Anterior cingulate cortex (tissue), 58 donors: ENCODE measurements around the gene EEFSEC.

Experiments used
- DNase-seq, 58 donors: peaks; one replicate each; lab custom pipeline; 2025; lab: John Stamatoyannopoulos, UW

EEFSEC gene

DNA sequence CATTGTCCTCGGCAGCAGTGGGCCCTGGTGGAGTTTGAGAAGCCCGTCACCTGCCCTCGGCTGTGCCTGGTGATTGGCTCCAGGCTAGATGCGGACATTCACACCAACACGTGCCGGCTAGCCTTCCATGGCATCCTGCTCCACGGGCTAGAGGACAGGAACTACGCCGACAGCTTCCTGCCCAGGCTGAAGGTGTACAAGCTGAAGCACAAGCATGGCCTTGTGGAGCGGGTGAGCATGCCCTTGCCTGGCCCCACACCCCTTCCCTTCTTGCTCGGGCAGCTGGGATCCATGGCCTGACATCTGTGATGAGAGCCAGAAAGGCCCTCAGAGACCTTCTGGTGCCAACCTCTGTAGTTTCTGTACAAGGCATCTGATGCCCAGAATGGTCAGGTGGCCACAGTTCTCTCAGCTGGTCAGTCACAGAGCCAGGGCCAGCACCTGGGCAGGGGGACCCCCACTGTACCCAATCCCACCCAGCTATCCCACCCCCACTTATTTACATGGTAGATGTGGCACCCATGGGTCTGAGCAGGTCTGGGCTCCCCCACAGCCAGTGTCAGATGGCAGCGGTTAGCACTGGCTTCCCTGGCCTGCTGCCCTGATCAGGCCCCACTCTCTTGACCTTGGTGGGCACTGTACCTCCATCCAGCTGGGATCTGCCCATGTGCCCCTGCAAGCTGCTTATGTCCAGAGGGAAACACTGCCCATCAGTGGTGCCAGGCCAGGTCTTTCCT lies 188.5 kb downstream of the EEFSEC start:
- no peak for DNase-seq

DNA sequence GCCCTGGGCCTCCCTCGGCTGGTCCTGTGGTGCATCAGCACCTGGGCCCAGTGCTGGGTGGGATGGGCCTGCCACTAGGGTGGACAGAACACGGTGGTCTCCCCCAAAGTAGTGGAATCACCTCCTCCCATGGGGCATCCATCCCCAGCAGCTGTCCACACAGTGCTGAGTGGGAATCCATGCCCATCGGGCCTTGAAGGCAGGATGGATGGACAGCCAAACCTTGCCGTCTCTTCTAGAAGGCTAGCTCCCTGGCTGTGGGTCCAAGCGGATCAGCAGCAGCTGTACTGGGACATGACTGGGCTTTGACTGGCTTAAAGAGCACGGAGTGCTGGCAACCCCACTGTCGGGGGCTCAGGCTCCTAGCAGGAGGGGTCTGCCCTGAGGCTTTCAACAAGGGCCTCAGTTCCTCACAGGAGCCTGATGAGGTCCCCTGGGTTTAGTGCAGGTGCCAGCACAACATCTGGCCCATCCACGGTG lies 189.5 kb downstream of the EEFSEC start:
- no peak for DNase-seq

DNA sequence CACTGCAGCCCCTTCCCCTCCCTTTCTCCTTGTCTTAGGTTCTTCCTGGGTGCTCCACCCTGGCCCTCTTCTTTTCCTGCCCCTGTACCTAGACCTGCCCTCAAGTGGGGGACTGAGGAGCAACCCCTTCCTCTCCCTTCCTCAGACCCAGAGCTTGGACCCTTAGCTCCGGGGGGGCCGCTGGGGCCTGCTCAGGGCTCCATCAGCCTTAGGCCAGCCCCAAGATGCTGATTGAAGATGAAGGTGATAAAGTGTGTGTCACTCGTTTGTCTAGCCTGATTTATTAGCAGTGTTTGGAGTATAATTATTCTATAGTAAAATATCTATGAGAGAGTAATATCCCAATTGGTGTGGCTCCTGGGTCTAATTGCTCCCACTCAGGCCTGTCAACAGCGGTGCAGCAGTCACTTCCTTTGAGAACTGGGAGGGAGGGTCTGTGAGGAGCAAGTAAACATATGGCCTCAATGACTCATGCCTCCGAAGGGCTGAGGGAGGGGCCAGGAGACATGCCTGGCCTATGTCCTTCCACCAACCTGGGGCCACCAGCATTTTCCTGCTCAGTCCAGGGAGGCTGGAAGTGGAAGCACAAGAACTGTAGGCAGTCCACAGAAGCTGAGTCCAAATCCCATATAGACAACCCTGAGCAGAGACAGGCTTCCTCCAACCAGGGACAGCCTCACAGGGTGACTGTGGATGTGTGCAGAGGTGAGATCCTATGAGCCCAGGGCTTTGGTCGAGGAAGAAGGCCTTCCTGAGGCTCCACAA lies 190.2 kb downstream of the EEFSEC start:
- no peak for DNase-seq

DNA sequence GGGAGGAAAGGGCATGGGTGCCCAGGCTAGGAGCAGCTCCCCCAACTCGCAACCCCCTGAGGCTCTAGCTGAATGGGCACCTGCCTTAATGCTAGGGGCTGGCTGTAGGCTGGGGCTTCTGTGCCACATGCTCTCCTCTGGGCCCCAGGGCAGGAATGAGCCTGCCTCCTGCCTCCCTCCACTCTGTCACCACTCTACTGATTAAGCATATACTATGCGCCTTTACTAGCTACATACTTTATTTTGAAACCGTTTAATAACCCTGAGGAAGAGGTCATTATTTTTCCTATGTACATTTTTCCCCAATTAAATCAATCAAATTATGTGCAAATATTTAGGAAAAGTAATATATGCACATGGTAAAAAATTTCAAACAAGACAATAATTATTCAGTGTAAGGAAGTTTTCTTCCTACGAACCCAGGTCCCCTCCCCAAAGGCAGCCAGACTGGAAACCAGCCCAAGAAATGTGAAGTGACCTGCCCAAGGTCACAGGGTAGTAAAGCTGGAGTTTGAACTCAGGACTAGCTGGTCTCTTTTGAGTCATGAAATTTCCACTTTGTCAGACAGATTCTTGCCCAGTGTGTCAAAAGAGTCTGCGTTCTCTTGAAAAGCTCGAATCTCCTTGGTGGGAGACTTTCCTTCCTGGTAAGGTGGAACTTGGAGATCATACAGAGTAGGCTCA lies 190.9 kb downstream of the EEFSEC start:
- no peak for DNase-seq

DNA sequence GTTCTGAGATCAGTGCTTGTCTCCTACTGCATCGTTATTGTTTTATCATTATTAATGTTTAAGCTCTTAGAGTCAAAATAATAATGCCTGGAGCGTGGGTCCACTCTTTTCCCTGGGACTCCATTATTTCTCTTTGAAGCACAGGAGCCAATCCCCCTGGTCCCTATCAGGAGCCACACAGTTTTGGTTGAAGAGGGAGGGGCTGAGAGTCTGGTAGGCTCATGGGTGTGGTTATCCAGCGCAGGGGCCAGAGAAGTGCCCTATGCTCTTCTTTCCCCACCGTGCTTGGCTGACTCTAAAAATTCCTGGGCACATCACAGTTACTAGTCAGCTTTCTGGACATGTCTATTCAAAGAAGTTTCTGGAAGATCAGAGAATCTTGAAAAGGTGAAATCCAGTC lies 191.9 kb downstream of the EEFSEC start:
- DNase-seq, result no peak

DNA sequence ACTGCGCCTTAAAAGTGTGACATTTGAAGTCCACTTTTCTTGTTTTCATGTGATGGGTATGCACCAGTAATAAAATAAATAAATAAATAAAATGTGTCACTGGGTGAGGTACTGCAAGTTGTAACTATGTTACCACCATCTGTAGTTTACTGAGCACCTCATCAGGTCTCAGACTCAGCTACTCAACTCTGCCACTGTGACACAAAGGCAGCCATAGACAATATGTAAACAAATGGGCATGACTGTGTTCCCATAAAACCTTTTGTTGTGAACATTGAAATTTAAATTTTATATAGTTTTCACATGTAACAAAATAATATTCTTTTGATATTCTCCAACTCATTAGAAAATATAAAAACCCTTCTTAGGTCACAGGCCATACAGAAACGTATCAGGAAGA lies 193.3 kb downstream of the EEFSEC start:
- DNase-seq, result no peak

DNA sequence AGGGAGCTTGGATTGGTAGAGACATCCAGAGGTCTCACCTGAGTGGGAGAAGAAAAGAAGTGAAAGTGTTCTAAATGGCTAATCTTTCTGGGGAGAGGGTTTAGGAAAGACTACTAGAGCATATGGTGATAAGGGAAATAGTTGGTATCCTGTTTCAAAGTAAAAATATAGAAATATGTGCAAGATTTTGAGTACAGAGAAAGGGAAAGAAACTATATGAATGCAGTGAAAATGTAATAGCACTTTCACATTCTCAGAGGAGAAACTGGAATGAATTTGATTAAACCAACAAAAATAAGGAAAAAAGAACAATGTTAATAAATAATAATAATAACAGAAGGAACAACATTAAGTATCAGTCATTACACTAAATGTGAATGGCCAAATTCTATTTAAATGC lies 194.0 kb downstream of the EEFSEC start:
- no peak for DNase-seq

DNA sequence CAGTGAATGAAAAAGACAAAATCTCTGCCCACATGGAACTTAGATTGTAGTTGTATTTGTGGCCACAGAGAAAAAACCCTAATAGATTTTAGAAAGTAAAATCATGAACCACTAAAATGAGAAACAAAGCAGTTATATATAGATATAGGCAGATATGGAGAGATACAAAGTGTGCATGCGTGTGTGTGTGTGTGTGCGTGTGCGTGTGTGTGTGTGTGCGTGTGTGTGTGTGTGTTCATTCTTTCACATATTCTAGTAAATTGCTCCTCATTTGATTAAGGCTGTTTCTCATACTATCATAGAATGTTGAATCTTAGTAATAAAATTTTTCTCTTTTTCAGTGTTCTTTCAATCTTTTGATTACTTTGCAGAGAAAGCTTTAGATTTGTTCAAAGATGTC lies 194.8 kb downstream of the EEFSEC start:
- no peak for DNase-seq

DNA sequence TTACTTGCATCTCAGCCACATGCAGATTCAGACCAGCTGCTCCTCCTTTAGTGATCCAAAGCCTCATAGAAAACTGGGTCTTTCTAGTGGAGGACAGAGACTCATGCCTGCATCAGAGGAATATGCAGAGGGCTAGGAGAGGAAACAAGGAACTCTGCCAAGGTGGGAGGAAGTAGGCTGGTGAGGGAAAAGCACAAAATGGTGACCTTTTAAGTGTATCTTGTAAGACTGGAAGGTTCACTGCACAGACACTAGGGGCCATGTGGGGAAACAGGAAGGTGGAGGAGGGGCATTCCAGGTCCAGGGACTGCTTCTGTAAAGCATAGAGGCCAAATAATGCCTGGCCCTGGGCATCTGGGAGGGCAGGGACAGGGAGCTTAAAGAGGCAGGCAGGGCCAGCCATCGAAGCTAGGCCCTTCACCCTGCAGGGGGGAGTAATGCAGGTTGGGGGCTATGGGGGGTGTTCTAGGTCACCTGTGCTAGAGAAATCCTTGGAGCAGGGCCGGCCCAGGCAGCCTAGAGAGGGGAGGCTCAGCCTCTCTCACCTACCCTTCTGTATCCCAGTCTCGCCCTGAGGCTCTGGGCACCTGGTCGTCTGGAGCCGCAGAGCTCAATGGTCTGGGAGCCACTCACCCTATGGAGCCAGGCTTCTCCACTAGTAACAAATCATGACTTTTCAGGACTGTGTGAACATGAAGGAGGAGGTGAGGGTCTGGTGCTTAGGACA lies 195.7 kb downstream of the EEFSEC start:
- DNase-seq, result no peak

DNA sequence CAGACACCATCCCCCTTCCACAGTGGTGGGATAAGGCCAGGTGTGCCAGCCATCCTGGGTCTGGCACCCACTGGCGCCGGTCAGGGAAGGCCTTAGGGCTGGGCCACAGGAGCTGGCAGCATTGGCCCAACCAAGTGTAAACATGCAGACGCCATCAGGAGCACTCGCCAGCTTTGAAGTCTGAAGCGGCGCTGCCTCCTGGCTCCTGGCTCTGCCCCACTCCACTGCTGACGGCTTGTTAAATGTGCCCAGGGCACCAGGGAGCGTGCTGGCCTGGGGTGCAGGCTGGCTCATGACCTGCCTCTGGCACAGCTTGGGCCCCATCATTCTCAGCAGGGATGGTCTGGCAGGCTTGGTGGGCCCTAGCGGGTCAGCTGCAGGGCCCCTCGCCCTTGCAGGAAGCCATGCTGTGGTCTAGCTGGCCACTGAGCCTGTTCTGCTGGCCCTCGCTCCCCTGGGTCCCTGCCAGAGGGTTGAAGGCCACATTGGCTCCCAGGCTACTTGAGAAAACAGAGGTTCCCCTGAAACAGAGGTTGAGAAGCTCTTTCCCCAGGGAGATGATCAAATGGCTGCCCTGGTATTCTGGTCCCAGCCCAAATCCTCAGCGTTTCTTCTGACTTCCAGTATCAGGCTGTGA lies 196.8 kb downstream of the EEFSEC start:
- peak in 1 of 58 donors; percentile 34 for DNase-seq

DNA sequence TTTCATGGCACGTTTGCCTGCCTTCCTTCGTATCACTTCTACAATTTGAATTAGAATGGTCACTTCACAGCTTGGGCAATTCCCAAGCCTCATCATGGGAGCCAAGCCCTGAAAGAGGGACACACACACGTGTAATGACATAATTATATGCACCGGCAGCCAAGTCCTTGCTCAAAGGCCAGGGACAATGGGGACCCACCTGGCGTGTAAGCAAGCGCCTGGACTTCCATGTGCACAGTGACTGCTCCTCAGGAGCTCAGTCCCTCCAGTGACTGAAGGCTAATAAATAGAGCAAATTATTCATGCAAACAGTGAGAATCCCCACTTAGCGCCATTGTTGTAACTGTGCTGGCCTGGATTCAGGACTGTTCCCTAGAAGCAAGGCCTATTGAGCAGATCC lies 198.3 kb downstream of the EEFSEC start:
- peak in 2 of 58 donors; percentile 14 to 22 for DNase-seq

DNA sequence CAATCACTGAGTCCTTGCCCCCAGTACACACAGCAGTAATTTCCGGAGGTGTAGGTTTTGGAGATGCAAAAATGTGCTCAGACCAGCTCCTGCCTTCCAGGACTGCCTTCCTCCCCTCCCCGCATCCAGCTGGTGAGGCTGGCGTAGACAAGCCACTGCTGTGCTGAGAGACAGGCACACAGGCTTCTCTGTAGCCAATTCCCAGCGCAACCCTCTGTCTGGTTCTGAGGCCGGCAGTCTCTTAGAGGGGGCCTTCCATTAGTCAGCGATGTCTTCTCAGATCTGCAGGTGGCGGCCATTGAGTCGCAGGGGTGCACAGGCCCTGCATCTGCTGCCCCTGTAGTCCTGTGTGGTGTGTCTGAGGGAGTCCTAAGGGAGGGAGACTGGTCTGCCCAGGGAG lies 199.0 kb downstream of the EEFSEC start:
- DNase-seq, result peak in 5 of 58 donors; percentile 6 to 39 (median 21)

DNA sequence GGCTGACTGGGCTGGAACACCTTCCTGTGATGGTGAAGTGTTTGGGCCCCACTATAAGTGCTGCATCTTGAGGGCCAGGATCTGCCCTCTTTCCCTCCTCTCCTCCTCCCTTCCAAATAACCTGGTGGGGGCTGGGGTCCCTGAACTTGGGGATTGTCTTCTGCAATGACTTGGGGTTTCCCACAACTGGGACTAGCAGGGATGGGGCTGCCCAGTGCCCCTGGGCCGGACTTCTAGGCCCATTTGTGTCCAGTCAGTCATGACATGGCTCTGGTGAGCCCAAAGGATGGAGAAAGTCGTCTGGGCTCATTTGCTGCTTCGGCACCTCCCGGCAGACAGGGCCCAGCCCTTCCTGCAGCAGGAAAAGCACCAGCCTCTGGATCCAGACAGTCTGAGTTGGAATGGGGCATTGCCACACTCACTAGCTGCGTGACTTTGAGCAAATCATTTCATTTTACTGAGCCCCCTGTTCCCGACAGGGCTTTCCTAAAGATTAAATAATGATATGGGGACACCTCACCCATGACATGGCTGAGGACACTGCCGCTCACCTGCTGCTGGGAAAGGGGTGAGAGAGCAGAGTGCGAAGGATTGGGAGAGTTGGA lies 200.2 kb downstream of the EEFSEC start:
- no peak for DNase-seq

DNA sequence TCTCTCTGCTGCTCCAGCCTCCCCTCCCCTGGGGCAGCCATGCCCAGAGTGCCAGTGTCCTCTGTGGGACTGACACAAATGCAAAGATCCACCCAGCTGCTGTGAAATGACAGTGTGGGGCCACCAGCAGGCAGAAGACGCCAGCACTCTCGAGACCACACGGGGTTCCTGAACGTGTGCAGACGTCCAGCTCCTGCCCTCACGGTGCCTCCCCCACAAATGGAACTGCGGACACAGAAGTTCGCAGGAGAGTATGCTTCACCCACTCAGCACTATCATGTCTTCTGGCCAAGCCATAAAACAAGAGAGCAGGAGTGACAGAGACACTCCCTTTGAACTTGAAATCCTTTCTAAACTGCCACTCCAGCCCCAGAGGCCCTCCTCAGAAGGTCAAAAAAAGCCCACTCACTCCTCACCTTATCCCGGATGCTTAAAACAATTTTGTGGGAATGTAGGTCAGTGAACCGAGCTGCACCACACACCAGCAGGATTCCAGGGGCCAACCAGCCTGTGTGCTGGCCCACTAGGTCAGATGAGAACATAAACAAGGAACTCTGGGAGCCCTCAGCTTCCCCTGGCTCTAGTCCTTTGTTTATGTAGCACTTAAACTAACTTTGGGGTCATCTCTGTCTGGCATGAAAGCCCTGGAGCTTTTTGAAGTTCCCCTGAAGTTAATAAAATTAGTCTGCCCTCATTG lies 200.9 kb downstream of the EEFSEC start:
- no peak for DNase-seq

DNA sequence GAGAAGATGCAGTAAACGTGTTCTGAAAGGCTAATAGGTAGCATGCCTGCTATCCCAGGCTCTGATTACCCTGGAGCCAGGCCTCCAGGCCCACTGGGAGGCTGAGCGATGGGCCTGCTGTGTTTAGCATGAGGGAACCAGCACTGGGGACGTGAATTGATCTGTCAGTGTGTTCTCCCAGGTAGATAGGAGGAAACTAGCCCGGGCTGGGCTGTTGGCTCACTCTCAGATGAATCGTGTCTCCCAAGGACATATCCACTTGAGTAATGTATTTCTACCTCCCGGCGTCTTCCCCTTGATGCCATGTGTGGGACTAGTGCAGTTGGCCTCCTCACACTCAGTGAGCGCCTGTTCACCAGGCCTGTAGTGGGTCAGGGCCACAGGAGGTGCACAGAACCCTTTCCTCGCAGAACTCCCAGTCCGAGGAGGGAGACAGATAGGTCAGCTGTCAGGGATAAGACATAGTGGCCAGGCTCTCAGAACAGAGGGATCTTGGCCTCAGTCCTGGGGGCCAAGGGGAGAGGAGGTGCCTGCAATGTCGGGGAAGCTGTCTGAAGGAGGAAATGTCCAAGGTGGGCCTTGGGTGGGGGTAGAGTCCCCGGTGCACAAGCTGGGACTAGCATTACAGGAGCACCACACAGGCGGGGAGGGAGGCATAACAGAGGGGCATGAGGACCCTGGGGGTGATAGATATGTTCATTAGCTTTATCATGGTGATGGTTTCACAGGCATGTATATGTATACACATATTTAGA lies 201.7 kb downstream of the EEFSEC start:
- no peak for DNase-seq

DNA sequence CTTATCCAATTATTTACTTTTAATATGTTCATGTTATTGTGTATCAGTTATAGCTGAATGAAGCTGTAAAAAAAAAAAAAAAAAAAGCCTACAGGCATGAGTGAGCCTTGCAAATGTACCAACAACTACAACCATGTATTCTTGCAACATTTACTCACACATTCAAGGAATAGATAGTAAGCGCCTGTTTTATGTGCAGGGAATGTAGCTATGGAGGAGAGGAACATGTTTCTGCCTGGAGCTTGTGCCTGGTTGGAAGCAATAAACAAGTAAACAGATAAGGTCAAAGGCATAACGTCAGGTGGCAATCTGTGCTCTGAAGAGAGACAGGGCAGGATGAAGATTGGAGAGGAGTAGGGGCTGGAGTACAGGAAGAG lies 202.2 kb downstream of the EEFSEC start:
- DNase-seq, result no peak

DNA sequence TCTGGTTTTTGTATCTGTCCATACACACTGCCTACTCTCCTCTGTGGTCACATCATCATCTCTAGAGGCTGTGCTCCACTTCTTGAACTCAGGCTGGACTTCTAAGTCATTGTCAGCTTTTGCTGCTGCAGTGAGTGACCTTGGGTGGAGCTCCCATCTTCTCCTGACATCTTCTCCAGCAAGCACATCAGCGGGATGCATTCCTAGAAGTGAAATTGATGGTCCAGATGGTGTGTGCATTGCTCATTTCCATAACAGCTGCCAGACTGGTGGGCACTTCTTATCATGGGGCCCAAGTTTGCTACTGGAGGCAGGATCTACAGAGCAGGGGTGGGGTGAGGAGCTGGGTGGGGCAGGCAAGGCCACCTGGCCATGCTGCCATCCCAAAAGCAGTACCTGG lies 203.5 kb downstream of the EEFSEC start:
- no peak for DNase-seq

DNA sequence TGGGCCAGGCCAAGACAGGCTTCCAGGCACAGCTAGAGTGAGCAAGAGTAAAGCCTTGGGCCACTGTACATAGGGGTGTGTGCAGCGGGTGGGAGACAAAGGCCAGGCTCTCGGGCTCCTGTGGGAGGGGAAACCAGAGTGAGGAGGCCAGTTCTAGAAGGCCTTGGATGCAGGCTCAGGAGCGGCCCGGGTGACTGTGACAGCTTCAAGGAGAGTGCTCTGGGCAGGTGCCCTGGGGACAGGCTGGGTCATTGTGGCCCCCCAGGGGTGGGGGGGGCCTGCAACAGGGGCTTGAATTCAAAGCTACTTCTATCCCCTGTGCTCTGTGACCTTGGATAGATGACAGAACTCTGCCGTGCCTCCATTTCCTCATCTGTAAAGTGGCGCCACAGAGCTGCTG lies 204.3 kb downstream of the EEFSEC start:
- DNase-seq, result no peak
